GM19193 (cell line): ENCODE data around the gene ZNF830.

Experiments used
- POLR2A ChIP-seq: IDR thresholded peaks from 4 replicates; pipeline ENCODE4 v1.6.1; 2011; ENCODE audit not compliant: insufficient read depth, insufficient read length; ENCODE audit errors: extremely low read depth

Gene ZNF830, protein sequence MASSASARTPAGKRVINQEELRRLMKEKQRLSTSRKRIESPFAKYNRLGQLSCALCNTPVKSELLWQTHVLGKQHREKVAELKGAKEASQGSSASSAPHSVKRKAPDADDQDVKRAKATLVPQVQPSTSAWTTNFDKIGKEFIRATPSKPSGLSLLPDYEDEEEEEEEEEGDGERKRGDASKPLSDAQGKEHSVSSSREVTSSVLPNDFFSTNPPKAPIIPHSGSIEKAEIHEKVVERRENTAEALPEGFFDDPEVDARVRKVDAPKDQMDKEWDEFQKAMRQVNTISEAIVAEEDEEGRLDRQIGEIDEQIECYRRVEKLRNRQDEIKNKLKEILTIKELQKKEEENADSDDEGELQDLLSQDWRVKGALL

DNA sequence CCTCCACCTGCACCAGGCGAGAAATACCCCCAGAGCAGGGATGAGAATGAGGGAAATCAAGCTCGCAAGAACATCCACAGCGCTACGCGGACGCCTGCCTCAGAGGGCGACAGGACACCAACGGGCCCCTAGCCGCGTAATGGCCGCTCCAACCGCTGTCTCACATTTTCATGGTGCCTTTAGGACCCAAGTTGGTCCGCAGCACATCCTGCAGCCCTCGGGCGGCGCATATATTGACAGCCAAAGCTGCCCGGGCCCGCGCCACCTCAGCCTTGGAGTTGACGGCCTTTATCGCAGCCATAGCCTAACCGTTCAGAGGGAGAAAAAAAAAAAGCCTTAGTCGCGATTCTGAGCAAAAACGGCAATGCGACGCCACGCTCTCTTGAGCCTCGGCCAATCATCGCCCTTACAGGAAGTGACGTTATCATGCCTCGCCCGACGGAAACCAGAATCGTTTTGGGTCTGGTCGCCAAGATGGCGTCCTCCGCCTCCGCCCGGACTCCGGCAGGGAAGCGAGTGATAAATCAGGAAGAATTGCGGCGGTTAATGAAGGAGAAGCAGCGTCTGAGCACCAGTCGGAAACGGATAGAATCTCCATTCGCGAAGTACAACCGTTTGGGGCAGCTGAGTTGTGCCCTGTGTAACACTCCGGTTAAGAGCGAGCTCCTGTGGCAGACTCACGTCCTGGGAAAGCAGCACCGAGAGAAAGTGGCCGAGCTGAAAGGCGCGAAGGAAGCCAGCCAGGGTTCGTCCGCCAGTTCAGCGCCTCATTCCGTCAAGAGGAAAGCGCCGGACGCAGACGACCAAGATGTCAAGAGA lies at the start of gene ZNF830, which contains the start of gene CCT6B:
Gene ZNF830, plus strand, starts transcription at position 448 of the 819 bp plus-strand sequence. Its CDS starts 27 bp downstream, at position 475.
Gene CCT6B, minus strand, starts transcription at position 368 of the 819 bp plus-strand sequence. Its CDS starts 67 bp downstream, at position 301.
- TF ChIP-seq POLR2A: peak; percentile 93

DNA sequence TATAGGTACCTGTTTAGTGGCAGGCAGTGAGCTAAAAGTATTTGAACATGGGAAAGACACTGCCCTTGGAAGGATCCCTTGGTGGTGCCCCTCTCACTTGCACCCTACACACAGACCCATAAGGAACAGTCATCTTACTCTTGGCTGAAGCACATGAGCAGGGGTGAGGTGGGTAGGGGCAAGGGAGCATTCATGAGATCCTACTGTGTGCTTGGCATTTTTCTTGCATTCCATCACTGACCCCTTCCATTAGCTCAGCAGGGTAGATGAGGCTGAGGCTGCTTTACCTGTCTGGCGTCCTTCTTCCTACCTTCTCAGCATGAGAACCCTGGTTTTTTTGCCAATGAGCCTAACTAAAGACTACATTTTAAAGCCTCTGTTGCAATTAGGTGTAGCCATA lies 48.3 kb upstream of the ZNF830 start:
- no peak for TF ChIP-seq POLR2A

DNA sequence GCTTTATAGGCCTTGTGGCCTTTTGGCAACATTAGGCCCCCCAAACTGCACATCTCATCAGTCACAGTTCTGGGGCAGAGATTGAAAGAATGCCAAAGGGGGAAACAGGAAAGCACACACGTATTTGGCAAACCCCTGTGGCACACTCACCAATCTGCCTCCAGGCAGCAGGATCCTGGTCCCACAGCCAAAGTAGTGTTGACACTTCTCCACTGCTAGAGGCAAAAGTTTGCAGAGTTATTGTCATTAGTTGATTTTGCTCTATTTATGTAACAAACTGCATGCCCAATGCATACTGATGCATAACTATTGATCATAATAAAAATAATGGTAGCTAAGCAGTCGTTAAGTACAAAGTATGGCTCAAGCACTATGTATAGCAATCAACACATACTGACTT lies 45.2 kb upstream of the ZNF830 start:
- no peak for TF ChIP-seq POLR2A

DNA sequence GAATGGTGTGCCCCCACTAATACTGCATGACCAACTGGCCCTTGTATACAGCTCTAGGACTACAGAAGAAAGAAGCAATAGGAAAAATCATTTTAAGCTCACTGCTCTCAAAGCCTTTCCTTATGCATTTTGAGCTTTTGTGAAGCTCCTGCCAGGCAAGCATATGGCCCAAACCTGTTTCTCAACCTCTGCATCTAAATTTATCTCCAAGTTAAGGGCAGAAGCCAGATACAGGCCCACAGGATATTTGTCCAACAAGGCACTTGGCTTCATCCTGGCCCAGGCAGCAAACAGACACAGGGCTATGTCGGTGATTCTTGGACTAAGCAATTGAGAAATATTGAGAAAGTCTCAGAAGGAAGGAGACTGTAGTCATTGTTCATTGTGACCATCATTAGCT lies 44.0 kb upstream of the ZNF830 start:
- TF ChIP-seq POLR2A: no peak

DNA sequence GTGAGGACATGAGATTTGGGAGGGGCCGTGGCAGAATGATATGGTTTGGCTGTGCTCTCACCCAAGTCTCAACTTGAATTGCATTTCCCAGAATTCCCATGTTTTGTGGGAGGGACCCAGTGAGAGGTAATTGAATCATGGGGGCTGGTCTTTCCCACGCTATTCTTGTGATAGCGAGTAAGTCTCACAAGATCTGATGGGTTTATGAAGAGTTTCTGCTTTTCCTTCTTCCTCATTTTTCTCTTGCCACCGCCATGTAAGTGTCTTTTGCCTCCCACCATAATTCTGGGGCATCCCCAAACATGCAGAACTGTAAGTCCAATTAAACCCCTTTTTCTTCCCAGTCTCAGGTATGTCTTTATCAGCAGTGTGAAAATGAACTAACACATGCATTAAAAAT lies 40.7 kb upstream of the ZNF830 start:
- no peak for TF ChIP-seq POLR2A

DNA sequence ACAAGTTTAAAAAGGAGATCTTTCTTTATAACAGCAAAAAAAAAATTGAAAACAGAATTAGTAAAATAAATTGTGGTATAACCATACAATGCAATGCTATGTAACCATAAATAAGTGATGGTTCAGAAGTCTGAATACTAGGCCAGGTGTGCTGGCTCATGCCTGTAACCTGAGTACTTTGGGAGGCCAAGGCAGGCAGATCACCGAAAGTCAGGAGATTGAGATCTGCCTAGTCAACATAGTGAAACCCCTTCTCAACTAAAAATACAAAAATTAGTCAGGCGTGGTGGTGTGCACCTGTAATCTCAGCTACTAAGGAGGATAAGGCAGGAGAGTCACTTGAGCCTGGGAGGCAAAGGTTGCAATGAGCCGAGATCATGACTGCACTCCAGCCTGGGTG lies 34.7 kb upstream of the ZNF830 start:
- TF ChIP-seq POLR2A: no peak

DNA sequence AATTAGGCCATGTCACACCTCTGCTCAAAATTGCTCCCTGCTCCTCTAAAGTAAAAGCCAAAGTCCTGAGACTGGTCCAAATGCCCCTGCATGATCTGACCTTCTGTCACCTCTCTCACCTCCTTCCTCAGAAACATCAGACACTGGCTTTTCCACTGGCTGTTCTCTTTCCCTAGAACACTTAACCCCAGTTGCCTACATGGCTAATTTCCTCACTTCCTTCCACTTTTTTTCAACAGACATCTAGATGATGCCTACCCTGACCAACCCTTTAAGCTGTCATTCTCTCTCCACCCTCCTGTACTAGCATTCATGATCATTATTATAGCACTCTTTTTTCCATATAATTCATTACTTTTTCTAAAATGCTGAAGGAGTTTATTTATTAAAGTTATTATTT lies 31.1 kb upstream of the ZNF830 start:
- no peak for TF ChIP-seq POLR2A

DNA sequence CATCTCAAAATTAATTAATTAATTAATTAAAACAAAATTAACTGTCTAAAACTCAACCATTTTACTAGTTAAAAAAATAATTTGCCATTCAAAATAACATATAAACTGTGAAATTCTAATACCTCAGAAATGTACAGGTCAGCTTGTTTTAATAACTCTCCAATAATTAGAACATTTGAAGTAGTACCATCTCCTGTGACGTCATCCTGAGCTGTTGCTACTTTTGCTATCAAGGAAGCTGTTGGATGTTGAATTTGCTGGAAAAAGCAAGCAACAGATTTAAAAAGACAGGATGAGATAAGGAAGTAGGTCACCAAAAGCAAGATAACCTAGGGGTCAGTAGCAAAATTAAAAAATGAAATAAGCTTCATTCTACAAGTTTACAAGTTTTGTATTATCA lies 2.9 kb upstream of the ZNF830 start:
- no peak for TF ChIP-seq POLR2A

DNA sequence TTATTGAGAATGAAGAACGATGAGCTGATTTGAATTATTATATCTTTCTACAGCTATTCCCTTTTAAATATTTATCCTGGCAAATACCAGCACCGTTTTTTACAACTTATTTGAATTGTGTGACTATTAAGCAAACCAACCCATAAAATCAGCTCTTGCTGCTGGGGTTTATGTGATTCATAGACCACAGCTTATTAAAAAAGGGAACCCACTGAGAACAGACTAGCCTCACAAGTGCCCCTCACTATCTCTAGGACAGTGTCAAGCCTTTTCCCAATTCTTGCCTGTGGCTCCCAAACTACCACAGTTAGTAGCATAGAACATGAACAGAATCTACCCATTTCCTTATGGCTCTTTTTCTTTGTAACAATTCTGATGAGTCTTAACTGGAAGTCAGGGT lies 12.8 kb downstream of the ZNF830 start:
- no peak for TF ChIP-seq POLR2A

DNA sequence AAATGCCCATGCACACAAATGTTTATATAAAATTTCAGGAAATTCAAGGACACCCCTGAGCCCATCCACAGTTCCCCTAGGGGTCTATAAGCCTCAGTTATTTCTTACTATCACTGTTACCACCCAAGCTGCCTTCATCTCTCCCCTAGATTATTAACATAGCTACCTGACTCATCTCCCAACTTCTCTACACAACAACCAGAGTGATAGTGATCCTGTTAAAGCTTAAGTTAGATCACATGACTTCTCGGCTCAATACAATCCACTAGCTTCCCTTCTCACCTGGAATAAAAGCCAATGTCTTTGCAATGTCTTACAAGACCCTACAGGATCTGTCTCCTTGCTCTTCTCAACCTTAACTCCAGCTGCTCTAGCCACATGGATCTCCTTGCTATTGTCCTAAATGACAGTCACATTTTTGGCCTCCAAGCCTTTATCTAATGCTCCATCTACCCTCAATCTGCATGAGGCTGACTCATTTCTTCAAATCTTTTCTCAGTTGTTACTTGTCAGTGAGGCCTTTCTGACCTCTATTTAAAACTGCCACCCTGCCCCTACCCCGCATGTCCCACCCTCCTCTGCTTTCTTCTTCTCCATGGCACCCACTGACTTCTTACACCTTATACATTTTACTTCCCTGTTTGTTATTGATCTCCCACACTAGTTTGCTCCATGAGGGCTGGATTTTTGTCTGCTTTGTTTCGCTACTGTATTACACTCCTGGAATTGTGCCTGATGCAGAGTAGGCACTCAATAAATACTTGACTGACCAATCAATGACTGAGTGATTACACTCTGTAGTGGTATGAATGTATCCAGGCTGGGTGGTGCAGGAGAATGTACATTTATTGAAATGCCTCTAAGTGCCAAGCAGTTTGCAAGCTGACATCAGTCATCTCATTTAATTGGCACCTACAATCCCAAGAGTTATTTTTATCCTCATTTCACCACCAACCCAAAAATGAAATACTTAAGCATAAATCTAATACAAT lies 13.8 kb downstream of the ZNF830 start:
- no peak for TF ChIP-seq POLR2A

DNA sequence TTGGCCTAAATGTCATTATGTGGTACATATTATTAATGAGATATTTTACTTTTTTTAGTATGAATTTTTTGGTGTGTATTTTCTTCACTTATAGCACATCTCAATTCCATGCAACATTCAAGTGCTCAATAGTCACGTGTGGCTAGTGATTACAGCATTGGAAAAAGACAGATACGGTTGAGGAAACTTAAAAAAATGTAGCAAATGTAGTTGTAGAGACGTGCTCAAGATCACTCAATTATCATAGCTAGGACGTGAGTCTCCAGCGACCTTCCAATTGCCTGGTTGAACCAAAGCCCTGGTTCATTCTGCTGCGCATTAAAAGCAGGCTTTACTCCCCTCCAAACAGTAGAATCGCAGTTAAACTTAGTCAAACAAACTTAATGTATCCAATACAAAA lies 17.8 kb downstream of the ZNF830 start:
- no peak for TF ChIP-seq POLR2A

DNA sequence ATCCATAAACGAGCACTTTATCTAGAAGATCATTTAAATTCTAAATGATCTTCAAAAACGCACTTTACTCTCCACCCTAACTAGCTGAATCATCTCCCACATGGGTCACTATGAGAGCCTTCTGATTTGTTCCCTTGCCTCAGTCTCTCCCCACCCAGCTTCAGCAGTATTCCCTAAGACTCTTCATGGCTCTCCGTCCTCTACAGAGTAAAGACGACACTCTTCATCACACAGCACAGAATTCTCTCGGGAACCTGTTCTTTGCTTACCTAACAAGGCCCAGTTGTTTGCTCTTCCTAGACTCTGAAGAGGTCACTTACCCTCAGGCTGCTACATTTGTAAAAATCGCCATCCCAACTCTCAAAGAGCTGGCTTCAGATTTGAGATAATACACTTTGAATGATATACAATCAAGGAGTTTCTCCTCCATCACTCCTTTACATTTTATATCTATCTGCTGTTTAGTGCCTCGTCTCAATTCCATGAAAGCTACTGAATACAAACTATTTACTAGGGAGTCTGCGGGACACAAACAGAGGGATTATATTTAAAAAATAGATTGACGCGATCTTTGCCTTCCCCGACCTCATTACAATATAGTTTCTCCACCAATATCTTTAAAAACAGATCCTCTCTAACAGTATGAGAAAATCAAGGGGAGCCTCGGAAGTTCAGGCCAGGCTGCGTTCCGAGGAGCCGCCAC lies 18.5 kb downstream of the ZNF830 start:
- TF ChIP-seq POLR2A: no peak

DNA sequence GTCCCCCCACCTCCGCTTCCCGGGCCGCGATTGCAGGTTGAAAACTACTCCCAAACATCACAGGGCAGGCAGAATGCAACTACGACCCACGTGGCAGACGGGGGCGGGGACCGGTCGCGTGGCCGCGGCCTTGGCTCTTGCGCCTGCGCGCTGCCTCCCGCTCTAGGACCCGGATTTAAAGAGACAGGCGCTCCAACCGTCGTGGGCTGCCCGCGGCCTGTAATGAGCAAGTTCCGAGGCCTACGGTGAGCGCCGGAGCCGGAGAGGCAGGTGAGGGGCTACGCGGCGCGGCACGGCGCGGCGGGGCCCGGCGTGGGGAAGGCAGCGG lies 19.0 kb downstream of the ZNF830 start, which contains the start of gene LIG3:
Gene LIG3, plus strand, starts transcription at position 160 of the 328 bp plus-strand sequence. CDS start 2,494 bp downstream, outside the sequence.
- peak; percentile 76 for TF ChIP-seq POLR2A
